NCI-H524 treated with DMSO at 0.1 percent for 48 hours (cell line): Measurements from ENCODE around the gene ATP6V0C.
A peak's percentile ranks its signal among the peaks of the same experiment; 100 is the strongest.

Source experiments
- DNase-seq: peaks from one replicate; lab custom pipeline; 2025; lab: John Stamatoyannopoulos, UW

The ATP6V0C gene

DNA sequence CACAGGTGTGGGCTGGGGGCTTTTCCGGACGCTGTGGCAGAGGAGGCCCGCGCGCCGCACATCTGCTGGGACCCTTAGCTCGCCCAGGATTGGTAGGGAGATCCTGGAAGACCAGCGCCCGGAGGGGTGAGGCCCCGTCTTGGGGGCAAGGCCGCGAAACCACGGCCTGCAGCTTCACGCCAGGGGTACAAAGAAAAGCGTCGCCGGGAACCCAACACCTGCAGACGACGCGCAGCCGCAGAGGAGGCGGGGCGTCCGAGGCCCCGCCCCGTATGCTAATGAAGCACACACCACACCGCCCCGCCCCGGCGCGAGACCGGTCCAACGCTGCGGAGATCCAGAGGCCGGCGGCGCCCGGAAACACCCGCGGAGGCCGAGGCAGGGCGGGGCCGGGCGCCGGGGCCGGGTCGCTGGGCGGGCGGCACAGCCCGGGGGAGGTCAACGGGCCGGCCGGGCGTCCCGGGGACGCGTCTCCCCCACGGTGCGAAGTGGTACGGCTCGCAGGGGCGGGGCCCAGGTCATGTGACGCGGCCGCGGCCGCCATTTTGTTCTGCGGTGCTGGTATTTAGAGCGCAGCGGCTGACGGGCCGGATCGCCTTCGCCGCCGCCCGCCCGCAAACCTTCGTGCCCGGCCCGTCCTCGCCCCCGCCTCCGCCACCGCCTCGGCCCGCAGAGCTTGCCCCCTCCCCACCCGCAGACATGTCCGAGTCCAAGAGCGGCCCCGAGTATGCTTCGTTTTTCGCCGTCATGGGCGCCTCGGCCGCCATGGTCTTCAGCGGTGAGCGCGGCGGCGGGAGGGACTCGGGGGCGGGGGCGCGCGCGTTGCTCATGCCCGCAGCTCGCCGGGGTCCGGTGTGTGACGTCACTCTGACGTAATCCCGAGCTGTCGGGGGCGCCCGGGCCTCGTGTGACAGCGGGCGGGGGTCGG lies at the start of gene ATP6V0C:
Gene ATP6V0C, plus strand, starts transcription at position 548 of the 928 bp plus-strand sequence. Its CDS starts 152 bp downstream, at position 700.
- peak; percentile 69 for DNase-seq

DNA sequence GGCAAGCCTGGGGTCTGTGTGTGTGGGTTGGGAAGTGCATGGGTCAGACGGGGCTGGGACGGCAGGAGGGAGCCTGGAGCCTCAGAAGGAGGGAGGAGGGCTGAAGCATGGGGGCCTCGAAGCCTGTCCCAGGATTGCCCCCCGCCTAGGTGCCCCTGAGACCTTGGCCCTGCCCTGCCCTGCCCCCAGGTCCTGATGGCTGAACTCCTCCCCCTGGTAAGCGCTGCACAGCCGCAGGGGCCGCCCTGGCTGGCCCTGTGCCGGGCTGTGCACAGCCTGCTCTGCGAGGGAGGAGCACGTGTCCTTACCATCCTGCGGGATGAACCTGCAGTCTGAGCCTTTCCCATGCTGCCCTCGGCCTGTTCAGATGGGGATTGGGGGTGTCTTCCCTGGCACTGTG lies 49.4 kb upstream of the ATP6V0C start:
- no peak for DNase-seq

DNA sequence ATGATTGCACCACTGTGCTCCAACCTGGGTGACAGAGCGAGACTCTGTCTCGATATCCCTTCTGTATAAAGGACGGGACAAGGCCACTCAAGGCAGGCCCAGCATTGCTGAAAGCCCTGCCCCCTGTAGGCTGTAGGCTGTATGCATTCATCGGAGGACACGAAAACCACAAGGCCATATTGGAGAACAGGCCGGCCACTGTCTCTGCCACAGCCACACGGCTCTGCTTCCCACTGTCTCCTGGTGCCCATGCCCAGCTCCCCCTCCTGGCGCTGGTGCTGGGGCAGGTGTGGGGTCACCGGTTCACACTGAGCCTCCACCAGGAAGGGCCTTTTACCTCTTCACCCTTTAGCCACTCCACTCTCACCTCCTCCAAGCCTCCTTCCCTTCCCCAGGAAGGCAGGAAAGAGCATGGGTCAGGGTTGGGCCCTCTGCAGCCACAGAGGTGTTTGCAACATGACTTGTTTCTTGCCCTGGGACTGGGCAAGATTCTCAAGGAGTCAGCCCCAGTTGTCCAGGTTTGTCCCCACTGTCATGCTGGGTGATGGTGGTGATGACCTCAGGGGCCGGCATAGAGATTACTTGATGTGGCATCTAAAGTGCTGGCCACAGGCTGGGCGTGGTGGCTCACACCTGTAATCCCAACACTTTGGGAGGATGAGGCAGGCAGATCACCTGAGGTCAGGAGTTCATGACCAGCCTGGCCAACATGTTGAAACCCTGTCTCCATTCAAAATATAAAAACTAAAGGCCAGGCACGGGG lies 47.9 kb upstream of the ATP6V0C start:
- DNase-seq, result no peak

- DNase-seq, result no peak
Observed at GRCh38 chr16:2466667-2467527, 46.9 kb upstream of the ATP6V0C start.

GRCh38 chr16:2467528-2468232 lies 46.1 kb upstream of the ATP6V0C start:
- peak; percentile 69 for DNase-seq

GRCh38 chr16:2468233-2468724 lies 45.5 kb upstream of the ATP6V0C start:
- peak; percentile 94 for DNase-seq

DNA sequence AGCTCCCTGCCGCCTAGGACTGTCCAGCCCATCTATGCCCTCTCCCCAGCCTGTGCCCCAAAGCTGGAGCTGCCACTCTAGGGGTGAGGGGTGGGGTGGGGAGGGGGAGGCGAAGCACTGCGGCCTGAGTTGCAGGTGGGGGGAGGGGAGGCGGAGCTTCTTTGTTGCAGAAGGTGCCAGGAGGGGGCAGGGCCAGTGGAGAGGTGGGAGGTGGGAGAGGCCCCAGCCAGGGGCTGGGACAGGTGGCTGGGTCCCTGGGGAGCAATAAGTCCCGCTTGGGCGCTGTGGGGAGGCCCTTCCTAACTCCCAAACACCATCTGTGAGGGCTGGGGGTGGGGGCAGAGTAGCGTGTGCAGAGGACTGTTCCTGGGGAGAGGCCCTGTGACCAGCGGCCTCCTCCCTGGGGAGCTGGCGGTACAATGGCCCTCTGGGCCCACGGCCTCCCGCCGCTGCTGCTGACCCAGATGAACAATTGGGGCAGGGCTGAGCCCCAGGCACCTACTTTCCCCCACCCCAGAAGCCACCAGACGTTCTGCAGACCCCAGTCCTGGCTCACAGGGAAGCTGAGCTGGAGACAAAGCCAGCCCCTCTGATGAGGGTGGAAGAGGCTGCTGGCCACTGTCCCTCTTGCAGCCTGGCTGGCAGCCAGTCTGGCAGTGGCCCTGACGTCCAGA lies 44.9 kb upstream of the ATP6V0C start:
- DNase-seq, result peak; percentile 94

DNA sequence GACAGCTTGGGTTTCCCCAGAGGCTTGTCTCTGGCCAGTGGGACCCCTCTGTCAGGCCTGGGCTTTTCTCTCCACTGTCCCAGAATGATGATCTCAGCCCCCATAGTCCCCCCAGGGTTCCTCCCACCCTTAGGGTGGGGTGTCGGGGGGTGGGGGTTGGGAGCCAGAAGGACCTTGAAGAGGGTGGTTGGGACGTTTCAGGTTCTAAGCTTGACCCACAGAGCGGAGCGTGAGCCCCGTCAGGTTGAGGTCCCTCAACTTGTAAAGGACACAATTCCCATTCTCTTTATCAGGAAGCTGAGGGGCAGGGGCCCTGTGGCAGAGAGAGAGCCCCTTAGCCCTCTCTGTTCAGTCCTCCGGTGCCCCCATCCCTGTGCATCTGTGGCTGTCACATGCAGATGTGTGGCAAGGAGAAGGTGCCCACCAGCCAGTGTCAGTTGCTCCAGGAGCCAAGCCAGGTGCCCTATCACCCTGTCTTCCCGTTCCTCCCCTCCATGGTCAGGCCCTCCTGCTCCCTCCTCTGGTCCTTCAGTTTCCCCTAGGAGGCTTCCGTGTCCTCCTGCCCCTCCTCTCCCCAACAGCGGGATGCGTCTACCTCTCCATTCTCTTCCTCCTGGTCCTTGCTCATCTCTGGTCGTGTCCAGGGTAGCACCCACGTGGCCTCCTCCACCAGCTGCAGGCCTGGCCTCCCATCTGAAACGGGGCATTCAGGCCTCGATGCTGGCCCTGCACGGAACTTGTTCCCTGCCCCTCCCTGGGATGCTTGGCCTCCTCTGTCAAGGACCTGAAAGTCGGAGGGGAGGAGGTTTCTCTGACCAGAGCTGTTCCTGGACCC lies 44.1 kb upstream of the ATP6V0C start:
- no peak for DNase-seq

DNA sequence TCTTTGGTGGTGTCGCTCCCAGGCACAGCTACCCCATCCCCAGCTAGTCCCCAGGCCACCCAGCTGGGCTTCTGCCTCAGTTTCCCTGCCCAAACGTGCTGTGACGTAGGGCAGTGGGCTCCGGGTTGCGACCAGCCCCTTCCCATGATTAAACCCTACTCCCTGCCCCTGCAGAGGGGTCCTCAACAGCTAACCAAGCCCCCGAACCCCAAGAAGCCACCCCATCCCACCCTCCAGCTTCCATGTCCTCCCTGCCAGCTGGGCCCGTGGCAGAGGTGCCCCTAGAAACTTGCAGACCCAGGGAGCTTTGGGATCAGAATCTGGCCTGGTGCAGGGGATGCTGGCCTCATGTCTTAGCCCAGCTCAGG lies 43.5 kb upstream of the ATP6V0C start:
- no peak for DNase-seq

DNA sequence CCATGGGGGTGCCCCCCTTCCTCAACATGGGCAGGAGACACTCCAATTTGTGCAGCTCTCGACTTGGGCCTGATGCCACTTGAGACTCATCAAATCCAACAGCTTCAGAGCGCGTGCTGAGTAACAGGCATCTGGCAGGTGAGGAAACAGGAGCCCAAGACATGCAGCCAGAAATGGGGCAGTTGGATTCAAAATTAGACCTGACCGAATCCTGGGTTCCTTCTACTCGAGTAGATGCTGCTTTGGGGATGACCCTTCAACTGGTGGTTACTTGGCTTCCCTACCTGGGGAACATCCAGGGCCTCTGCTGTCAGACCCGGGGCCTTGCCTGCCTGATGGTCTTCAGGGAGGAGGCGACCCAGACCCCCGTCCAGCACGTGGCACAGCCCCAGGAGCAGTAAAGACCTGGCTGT lies 43.1 kb upstream of the ATP6V0C start:
- DNase-seq, result peak; percentile 93

- peak; percentile 83 for DNase-seq
Observed at GRCh38 chr16:2471016-2471652, 42.6 kb upstream of the ATP6V0C start, which contains the start of gene NTN3. TSS of gene NTN3 (plus strand) at chr16:2471297. CDS start at chr16:2471702, 405 bp downstream.

DNA sequence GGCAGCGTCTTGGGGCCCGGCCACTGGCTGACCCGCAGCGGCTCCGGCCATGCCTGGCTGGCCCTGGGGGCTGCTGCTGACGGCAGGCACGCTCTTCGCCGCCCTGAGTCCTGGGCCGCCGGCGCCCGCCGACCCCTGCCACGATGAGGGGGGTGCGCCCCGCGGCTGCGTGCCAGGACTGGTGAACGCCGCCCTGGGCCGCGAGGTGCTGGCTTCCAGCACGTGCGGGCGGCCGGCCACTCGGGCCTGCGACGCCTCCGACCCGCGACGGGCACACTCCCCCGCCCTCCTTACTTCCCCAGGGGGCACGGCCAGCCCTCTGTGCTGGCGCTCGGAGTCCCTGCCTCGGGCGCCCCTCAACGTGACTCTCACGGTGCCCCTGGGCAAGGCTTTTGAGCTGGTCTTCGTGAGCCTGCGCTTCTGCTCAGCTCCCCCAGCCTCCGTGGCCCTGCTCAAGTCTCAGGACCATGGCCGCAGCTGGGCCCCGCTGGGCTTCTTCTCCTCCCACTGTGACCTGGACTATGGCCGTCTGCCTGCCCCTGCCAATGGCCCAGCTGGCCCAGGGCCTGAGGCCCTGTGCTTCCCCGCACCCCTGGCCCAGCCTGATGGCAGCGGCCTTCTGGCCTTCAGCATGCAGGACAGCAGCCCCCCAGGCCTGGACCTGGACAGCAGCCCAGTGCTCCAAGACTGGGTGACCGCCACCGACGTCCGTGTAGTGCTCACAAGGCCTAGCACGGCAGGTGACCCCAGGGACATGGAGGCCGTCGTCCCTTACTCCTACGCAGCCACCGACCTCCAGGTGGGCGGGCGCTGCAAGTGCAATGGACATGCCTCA lies 41.9 kb upstream of the ATP6V0C start:
- DNase-seq, result no peak

GRCh38 chr16:2472488-2472864 lies 41.3 kb upstream of the ATP6V0C start:
- DNase-seq, result no peak

DNA sequence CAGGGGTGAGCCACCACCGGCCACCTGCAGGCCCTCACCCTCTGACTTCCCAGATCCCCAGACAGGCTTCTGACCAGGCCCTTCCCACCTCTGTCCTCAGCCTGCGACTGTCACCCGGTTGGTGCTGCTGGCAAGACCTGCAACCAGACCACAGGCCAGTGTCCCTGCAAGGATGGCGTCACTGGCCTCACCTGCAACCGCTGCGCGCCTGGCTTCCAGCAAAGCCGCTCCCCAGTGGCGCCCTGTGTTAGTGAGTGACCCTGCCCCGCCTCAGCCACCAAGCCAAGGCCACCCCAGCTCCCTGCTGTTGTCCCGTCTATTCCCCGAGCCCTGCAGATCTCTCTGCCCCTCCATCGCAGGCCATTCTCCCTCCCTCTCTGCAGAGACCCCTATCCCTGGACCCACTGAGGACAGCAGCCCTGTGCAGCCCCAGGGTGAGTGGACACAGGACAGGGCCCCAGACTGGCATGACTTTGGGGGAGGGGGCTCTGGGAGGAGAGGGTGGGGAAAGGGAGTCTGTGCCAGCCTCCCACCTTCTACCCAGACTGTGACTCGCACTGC lies 40.8 kb upstream of the ATP6V0C start:
- no peak for DNase-seq

- DNase-seq, result no peak
Observed at GRCh38 chr16:2473446-2473926, 40.3 kb upstream of the ATP6V0C start.

DNA sequence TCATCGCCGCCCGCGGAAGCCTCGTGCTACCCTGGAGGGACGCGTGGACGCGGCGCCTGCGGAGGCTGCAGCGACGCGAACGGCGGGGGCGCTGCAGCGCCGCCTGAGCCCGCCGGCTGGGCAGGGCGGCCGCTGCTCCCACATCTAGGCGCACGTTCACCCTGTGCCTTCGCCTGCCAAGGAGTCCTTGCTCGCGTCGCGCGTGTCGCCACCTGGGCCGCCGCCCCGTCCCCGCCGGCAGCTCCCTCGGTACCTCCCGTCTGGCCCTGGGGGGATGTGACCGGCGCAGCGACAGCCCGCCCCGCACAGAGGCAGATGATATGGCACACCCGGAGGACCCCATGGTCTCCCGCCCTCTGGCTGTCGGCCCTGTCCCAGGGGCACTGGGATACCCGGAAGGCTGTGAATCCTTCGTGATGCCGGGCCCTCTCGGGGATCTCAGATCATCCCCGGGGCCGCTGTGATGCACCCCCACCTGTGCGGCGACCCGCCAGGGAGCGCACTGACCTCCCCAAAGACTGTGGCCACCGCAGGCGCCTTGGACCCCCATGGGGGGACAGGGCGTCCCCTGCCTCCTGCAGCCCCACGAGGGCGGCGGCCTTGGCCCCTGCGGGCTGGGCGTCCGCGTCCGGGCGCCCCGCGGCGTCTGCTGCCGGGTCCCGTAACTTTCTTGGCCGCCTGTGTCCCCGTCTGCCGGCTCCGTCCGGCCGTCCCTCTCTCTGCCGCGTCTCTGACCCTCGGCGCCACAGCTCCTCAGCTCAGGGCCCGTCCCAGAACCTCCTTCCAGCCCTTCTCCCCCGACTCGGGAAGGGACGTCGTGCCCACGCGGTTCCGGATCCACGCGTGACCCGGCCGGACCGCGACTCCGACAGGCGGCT lies 39.5 kb upstream of the ATP6V0C start:
- no peak for DNase-seq
